CD4-positive, CD25-positive, alpha-beta regulatory T cell (primary cell): ENCODE measurements around the gene SRRM5. TPM values are rescaled to one million over a fixed set of nuclear protein-coding genes. Genes with fewer than 3 reads are reported as not detected.
"Not testable (repeated sequence)": the region's sequence is repeated elsewhere in the genome, so short reads cannot be mapped to it uniquely, and the experiment has no call there.

Source experiments
- ATAC-seq, 2 donors: fragments of 150-1000 bp; cut with Tn5 transposase; one replicate each; pipeline ENCODE4 v1.10.0; 2021; ENCODE audit warnings: low read depth in 2 of 2, moderate number of reproducible peaks in 2 of 2, moderate library complexity in 1 of 2
- DNase-seq, 3 donors: peaks; one replicate each; pipeline versions ENCODE4 v3.0.0 to v3.0.0-alpha.2; 2012 to 2022; ENCODE audit warnings: mixed read lengths in 1 of 3
- H3K27ac ChIP-seq: one replicate; pipeline ENCODE4 v1.7.0; 2013; ENCODE audit warnings: mild to moderate bottlenecking, low read length; ENCODE audit not compliant: insufficient read depth, poor library complexity, severe bottlenecking
- H3K27me3 ChIP-seq: one replicate; pipeline ENCODE4 v1.7.0; 2013; ENCODE audit warnings: low read length; ENCODE audit not compliant: control insufficient read depth, insufficient read depth
- H3K36me3 ChIP-seq: one replicate; pipeline ENCODE4 v1.7.0; 2013; ENCODE audit warnings: mild to moderate bottlenecking, low read length, moderate library complexity; ENCODE audit not compliant: control insufficient read depth, insufficient read depth
- H3K4me1 ChIP-seq: 2 replicates; pipeline ENCODE4 v1.7.0; 2013; ENCODE audit warnings: mild to moderate bottlenecking, low read length; ENCODE audit not compliant: insufficient read depth, control insufficient read depth, poor library complexity, severe bottlenecking
- H3K4me3 ChIP-seq: one replicate; pipeline ENCODE4 v1.7.0; 2013; ENCODE audit warnings: low read depth, mild to moderate bottlenecking, low read length, moderate library complexity
- H3K9me3 ChIP-seq, 2 experiments: 1 replicate in 1 of 2; 2 replicates in 1 of 2; pipeline ENCODE4 v1.7.0; 2013; ENCODE audit warnings: low read length in 2 of 2, mild to moderate bottlenecking in 1 of 2, moderate library complexity in 1 of 2; ENCODE audit not compliant: control insufficient read depth in 2 of 2
- H3K27ac Mint-ChIP-seq, 3 donors: one replicate each; pipeline ENCODE4 v1.8.0; 2020 to 2022; ENCODE audit warnings: mild to moderate bottlenecking in 3 of 3, mixed read lengths in 3 of 3, moderate library complexity in 2 of 3
- H3K27me3 Mint-ChIP-seq: one replicate; pipeline ENCODE4 v1.8.0; 2022; ENCODE audit warnings: mild to moderate bottlenecking, mixed read lengths
- H3K36me3 Mint-ChIP-seq: one replicate; pipeline ENCODE4 v1.8.0; 2020; ENCODE audit warnings: mixed read lengths
- H3K4me1 Mint-ChIP-seq, 4 donors: one replicate each; pipeline ENCODE4 v1.8.0; 2020 to 2022; ENCODE audit warnings: mixed read lengths in 4 of 4, mild to moderate bottlenecking in 1 of 4
- H3K4me3 Mint-ChIP-seq, 4 donors: one replicate each; pipeline ENCODE4 v1.8.0; 2020 to 2022; ENCODE audit warnings: mild to moderate bottlenecking in 4 of 4, mixed read lengths in 4 of 4, moderate library complexity in 3 of 4
- H3K9me3 Mint-ChIP-seq, 7 donors: one replicate each; pipeline ENCODE4 v1.8.0; 2020 to 2022; ENCODE audit warnings: mixed read lengths in 7 of 7, mild to moderate bottlenecking in 3 of 7, moderate library complexity in 2 of 7
- polyA plus RNA-seq, 4 donors: library from polyadenylated mRNA; unstranded; fragments of 300-500 nt; fragmentation: Illumina TruSeq; gene quantifications; one replicate each; pipeline ENCODE4 v1.2.3, GENCODE V29; 2021
- total RNA-seq: library from RNA; stranded (reverse); gene quantifications from one replicate; pipeline ENCODE4 v1.2.3, GENCODE V29; 2022

SRRM5 gene
- total and polyA plus RNA-seq, 5 donors from 2014 or later = 0.42 to 1.1 (median 0.64) TPM

GRCh38 chr19:43641333-43641732 is 29.4 kb downstream of the SRRM5 start:
- peak overlapping the region in 1 of 3 donors; percentile 67 for H3K27ac Mint-ChIP-seq
- Histone ChIP-seq H3K36me3 (no peaks in the 10 kb centered on the region), H3K4me3 (no peak overlapping the region), H3K27me3 (peaks cover 21% of the 10 kb centered on the region), H3K4me1 (peaks cover 9% of the 10 kb centered on the region), H3K9me3 (no peaks in the 10 kb centered on the region), H3K27ac (no peak overlapping the region)
- ATAC-seq = no peak
- H3K4me1 Mint-ChIP-seq = peaks cover 0 to 22% (median 9%) of the 10 kb centered on the region in 4 donors
- peaks cover 2% of the 10 kb centered on the region for H3K36me3 Mint-ChIP-seq
- peaks cover 61% of the 10 kb centered on the region for H3K27me3 Mint-ChIP-seq
- no peak for DNase-seq
- H3K4me3 Mint-ChIP-seq = peak overlapping the region; percentile 70 to 87 (median 80)
- peaks cover 0 to 5% (median 2%) of the 10 kb centered on the region in 7 donors for H3K9me3 Mint-ChIP-seq

DNA sequence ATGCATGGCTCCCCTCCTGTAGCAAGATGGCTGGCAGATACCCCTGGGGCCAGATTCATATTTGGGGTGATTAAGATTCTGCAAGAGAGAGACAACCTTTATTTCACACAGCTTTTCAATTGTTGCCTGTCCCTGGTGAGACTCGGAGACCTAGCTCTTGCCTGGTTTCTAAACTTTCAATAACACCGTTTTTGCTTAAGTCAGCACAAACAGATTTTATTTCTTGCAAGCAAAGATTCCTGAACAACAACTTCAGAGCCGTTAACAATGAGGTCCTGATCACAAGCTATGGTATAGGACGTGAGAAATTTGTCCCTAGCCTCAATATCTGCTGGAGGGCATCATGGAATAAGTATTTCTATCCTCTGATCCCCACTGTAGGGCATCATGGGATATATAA is 30.6 kb downstream of the SRRM5 start:
- H3K27me3 ChIP-seq = peaks cover 15% of the 10 kb centered on the region
- H3K27me3 Mint-ChIP-seq = peaks cover 52% of the 10 kb centered on the region
- no peak for DNase-seq
- no peak for ATAC-seq
- H3K4me1 Mint-ChIP-seq = peaks cover 0 to 22% (median 9%) of the 10 kb centered on the region in 4 donors
- H3K4me3 Mint-ChIP-seq = peak overlapping the region in 2 of 4 donors; percentile 33 to 49
- H3K9me3 ChIP-seq = no peaks in the 10 kb centered on the region
- no peak overlapping the region for H3K27ac ChIP-seq
- no peak overlapping the region for H3K27ac Mint-ChIP-seq
- H3K36me3 Mint-ChIP-seq = peaks cover 5% of the 10 kb centered on the region
- peaks cover 9% of the 10 kb centered on the region for H3K4me1 ChIP-seq
- no peak overlapping the region for H3K4me3 ChIP-seq
- peaks cover 0 to 10% (median 2%) of the 10 kb centered on the region in 7 donors for H3K9me3 Mint-ChIP-seq
- no peaks in the 10 kb centered on the region for H3K36me3 ChIP-seq

GRCh38 chr19:43643326-43643725 is 31.4 kb downstream of the SRRM5 start:
- Histone ChIP-seq H3K4me3 (no peak overlapping the region), H3K36me3 (no peaks in the 10 kb centered on the region), H3K9me3 (no peaks in the 10 kb centered on the region), H3K27ac (no peak overlapping the region), H3K27me3 (peaks cover 13% of the 10 kb centered on the region), H3K4me1 (peaks cover 9% of the 10 kb centered on the region)
- Mint-ChIP-seq H3K27ac (no peak overlapping the region), H3K9me3 (peaks cover 0 to 10% (median 2%) of the 10 kb centered on the region in 7 donors), H3K4me1 (peaks cover 0 to 22% (median 8%) of the 10 kb centered on the region in 4 donors), H3K4me3 (no peak overlapping the region), H3K36me3 (peaks cover 5% of the 10 kb centered on the region), H3K27me3 (peaks cover 44% of the 10 kb centered on the region)
- no peak for ATAC-seq
- no peak for DNase-seq

GRCh38 chr19:43644181-43644580 is 32.3 kb downstream of the SRRM5 start:
- H3K27ac Mint-ChIP-seq = no peak overlapping the region
- Histone ChIP-seq H3K27ac (no peak overlapping the region), H3K36me3 (no peaks in the 10 kb centered on the region), H3K4me3 (no peak overlapping the region), H3K4me1 (peaks cover 7% of the 10 kb centered on the region), H3K27me3 (peaks cover 4% of the 10 kb centered on the region), H3K9me3 (no peaks in the 10 kb centered on the region)
- H3K4me1 Mint-ChIP-seq = peaks cover 0 to 18% (median 3%) of the 10 kb centered on the region in 4 donors
- no peak overlapping the region for H3K4me3 Mint-ChIP-seq
- peaks cover 0 to 10% (median 2%) of the 10 kb centered on the region in 7 donors for H3K9me3 Mint-ChIP-seq
- H3K27me3 Mint-ChIP-seq = peaks cover 35% of the 10 kb centered on the region
- H3K36me3 Mint-ChIP-seq = peaks cover 5% of the 10 kb centered on the region
- DNase-seq = no peak
- ATAC-seq = no peak

DNA sequence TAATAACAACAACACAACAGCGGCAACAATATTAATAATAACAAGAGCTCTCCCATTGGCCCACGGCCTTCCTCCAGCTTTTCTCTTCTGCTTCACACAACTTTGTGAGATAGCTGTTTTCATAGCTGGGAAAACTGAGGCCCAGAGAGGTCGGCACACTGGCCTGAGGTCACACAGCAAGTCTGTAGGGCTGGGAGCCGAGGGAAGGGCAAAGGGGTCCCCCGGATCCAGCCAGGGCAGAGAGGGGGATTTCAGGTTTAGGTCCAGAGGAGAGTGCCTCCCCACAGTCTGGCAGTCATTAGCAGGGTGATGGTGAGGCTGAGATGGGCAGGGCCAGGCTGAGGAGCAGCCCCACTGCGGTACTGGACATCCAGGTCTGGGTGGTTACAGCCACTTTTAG is 36.7 kb downstream of the SRRM5 start:
- Mint-ChIP-seq H3K4me1 (no peaks in the 10 kb centered on the region), H3K27ac (no peak overlapping the region), H3K9me3 (peaks cover 0 to 10% (median 1%) of the 10 kb centered on the region in 7 donors), H3K36me3 (peaks cover 9% of the 10 kb centered on the region), H3K4me3 (no peak overlapping the region), H3K27me3 (peaks cover 2% of the 10 kb centered on the region)
- Histone ChIP-seq H3K27ac (no peak overlapping the region), H3K36me3 (no peaks in the 10 kb centered on the region), H3K9me3 (no peaks in the 10 kb centered on the region), H3K27me3 (no peaks in the 10 kb centered on the region), H3K4me3 (no peak overlapping the region), H3K4me1 (no peaks in the 10 kb centered on the region)
- ATAC-seq (no peak), DNase-seq (no peak)

GRCh38 chr19:43649514-43649913 is 37.6 kb downstream of the SRRM5 start:
- Histone ChIP-seq H3K4me3 (no peak overlapping the region), H3K36me3 (no peaks in the 10 kb centered on the region), H3K9me3 (no peaks in the 10 kb centered on the region), H3K27me3 (no peaks in the 10 kb centered on the region), H3K27ac (no peak overlapping the region), H3K4me1 (no peaks in the 10 kb centered on the region)
- H3K4me1 Mint-ChIP-seq = no peaks in the 10 kb centered on the region
- no peak overlapping the region for H3K27ac Mint-ChIP-seq
- H3K4me3 Mint-ChIP-seq = no peak overlapping the region
- DNase-seq (no peak), ATAC-seq (no peak)
- peaks cover 9% of the 10 kb centered on the region for H3K36me3 Mint-ChIP-seq
- peaks cover 0 to 10% (median 1%) of the 10 kb centered on the region in 7 donors for H3K9me3 Mint-ChIP-seq
- H3K27me3 Mint-ChIP-seq = no peaks in the 10 kb centered on the region

- H3K27me3 ChIP-seq, H3K4me1 Mint-ChIP-seq, H3K27ac Mint-ChIP-seq, H3K4me1 ChIP-seq, DNase-seq, H3K27me3 Mint-ChIP-seq, H3K4me3 Mint-ChIP-seq, H3K36me3 ChIP-seq, H3K36me3 Mint-ChIP-seq, H3K9me3 ChIP-seq, ATAC-seq, H3K27ac ChIP-seq, H3K4me3 ChIP-seq: not testable (repeated sequence)
- peaks cover 0 to 10% (median 1%) of the 10 kb centered on the region in 7 donors for H3K9me3 Mint-ChIP-seq
These were observed 38.4 kb downstream of the SRRM5 start for GRCh38 chr19:43650276-43650675.

- ATAC-seq (no peak), DNase-seq (peak in 2 of 3 donors; percentile 12 to 72)
- no peaks in the 10 kb centered on the region for H3K4me1 Mint-ChIP-seq
- peaks cover 0 to 4% (median 0%) of the 10 kb centered on the region in 7 donors for H3K9me3 Mint-ChIP-seq
- H3K27me3 ChIP-seq = no peaks in the 10 kb centered on the region
- peaks cover 8% of the 10 kb centered on the region for H3K36me3 Mint-ChIP-seq
- no peak overlapping the region for H3K4me3 ChIP-seq
- H3K4me1 ChIP-seq = no peaks in the 10 kb centered on the region
- H3K36me3 ChIP-seq = no peaks in the 10 kb centered on the region
- H3K27me3 Mint-ChIP-seq = no peaks in the 10 kb centered on the region
- no peak overlapping the region for H3K4me3 Mint-ChIP-seq
- H3K27ac Mint-ChIP-seq = peak overlapping the region in 1 of 3 donors; percentile 32
- H3K9me3 ChIP-seq = no peaks in the 10 kb centered on the region
- H3K27ac ChIP-seq = no peak overlapping the region
These were observed 40.1 kb downstream of the SRRM5 start for GRCh38 chr19:43651758-43652545.
